ENCODE measurements around the gene MIXL1.
"Not testable (repeated sequence)": the region's sequence is repeated elsewhere in the genome, so short reads cannot be mapped to it uniquely, and the experiment has no call there.

DNA sequence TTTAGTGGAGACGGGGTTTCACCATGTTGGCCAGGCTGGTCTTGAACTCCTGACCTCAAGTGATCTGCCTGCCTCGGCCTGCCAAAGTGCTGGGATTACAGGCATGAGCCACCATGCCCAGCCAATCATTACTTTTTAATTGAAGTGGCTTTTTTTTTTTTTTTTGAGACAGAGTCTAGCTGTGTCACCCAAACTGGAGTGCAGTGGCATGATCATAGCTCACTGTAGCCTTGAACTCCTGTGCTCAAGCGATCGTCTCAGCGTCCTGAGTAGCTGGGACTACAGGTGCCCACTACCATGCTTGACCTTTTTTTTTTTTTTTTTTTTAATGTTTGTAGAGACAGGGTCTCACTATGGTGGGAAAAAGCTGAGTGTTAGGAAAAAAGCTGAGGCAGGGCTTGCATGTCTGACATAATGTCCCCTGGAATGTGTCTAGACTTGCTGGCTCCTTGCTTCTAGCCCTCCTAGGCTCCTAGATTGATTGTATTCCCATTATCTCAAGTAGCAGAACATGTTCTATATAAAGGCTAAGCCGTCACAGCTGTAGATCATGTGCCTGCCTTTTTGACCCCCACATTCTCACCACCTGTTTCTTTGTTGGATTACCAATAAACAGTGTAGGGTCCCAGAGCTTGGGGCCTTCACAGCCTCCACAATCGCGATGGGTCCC lies 48.9 kb downstream of the MIXL1 start:
- TF ChIP-seq CTCF (tag by site-specific recombination; IDR thresholded peaks at IDR 0.05); ZNF132 (tag by site-specific recombination; IDR thresholded peaks at IDR 0.05; ENCODE audit: borderline replicate concordance); ZBTB10 (tag by site-specific recombination; IDR thresholded peaks at IDR 0.05); ZNF121 (tag by site-specific recombination; IDR thresholded peaks at IDR 0.05); ZNF157 (tag by site-specific recombination; IDR thresholded peaks at IDR 0.05); ZNF621 (tag by site-specific recombination; IDR thresholded peaks at IDR 0.05); ZNF37A (tag by site-specific recombination; IDR thresholded peaks at IDR 0.05): not testable (repeated sequence)
- TF ChIP-seq ZBTB17 (tag by site-specific recombination; IDR thresholded peaks at IDR 0.05): peak; percentile 87
- TF ChIP-seq GLI4 (tag by site-specific recombination; IDR thresholded peaks at IDR 0.05): peak; percentile 89; the same call in 1 of the 2 replicates
- TF ChIP-seq ZNF660 (tag by site-specific recombination; IDR thresholded peaks at IDR 0.05): 0 out of 2 replicates have a peak, but pooled peaks have one; percentile 51
- TF ChIP-seq, protein P1, sequence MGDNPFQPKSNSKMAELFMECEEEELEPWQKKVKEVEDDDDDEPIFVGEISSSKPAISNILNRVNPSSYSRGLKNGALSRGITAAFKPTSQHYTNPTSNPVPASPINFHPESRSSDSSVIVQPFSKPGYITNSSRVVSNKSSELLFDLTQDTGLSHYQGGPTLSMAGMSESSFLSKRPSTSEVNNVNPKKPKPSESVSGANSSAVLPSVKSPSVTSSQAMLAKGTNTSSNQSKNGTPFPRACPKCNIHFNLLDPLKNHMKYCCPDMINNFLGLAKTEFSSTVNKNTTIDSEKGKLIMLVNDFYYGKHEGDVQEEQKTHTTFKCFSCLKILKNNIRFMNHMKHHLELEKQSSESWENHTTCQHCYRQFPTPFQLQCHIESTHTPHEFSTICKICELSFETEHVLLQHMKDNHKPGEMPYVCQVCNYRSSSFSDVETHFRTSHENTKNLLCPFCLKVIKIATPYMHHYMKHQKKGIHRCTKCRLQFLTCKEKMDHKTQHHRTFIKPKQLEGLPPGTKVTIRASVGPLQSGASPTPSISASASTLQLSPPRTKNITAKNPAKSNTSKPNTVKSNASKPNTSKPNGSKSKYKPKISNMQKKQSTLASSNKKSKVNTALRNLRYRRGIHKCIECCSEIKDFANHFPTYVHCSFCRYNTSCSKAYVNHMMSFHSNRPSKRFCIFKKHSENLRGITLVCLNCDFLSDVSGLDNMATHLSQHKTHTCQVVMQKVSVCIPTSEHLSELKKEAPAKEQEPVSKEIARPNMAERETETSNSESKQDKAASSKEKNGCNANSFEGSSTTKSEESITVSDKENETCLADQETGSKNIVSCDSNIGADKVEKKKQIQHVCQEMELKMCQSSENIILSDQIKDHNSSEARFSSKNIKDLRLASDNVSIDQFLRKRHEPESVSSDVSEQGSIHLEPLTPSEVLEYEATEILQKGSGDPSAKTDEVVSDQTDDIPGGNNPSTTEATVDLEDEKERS (tag by site-specific recombination; IDR thresholded peaks at IDR 0.05): not testable (repeated sequence)
